NCI-H2081 (cell line): ENCODE data around the gene PTPRD.
"Not testable (repeated sequence)": the region's sequence is repeated elsewhere in the genome, so short reads cannot be mapped to it uniquely, and the experiment has no call there.

Source experiments
- DNase-seq, 2 experiments: peaks; one replicate each; lab custom pipeline; 2025; lab: John Stamatoyannopoulos, UW

The PTPRD gene

DNA sequence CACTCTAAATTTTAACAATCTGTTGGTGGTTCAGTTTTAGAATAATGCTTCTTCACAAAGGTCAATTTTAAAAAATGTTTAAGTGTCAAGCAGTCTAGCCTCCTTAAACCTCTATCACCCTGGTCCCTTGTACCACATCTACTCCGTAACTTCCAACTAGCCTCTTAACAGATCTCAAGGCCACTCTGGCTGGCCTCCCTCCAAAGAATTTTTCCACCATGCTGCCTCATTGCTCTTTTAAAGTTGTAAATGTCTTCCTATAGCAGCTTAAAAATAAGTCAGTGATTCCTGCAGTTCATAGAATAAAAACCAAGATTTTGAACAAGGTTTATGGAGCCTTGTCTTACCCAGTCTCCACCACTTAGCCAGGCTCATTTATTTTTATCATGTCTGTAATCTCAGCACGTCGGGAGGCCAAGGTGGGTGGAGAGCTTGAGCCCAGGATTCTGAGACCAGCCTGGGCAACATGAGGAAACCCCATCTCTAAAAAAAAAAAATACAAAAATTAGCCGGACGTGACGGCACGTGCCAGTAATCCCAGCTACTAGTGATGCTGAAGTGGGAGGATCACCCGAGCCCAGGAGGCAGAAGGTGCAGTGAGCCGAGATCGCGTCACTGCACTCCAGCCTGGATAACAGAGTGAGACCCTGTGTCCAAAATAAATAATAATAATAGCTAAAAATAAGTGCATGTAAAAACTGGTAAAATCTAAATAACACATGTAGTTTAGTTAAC lies 1888.4 kb downstream of the PTPRD start:
- DNase-seq, result no peak

GRCh38 chr9:8723195-8723594 lies 1889.6 kb downstream of the PTPRD start:
- no peak for DNase-seq

- no peak for DNase-seq
These were observed 1892.8 kb downstream of the PTPRD start for GRCh38 chr9:8719833-8720486.

GRCh38 chr9:8718121-8718725 lies 1894.6 kb downstream of the PTPRD start:
- peak in 1 of 2 experiments; percentile 34 for DNase-seq

- DNase-seq, result no peak
These were observed 1895.7 kb downstream of the PTPRD start for GRCh38 chr9:8717146-8717545.

GRCh38 chr9:8715788-8716187 lies 1897.0 kb downstream of the PTPRD start:
- DNase-seq, result no peak

- no peak for DNase-seq
These were observed 1899.0 kb downstream of the PTPRD start for GRCh38 chr9:8713811-8714165.

DNA sequence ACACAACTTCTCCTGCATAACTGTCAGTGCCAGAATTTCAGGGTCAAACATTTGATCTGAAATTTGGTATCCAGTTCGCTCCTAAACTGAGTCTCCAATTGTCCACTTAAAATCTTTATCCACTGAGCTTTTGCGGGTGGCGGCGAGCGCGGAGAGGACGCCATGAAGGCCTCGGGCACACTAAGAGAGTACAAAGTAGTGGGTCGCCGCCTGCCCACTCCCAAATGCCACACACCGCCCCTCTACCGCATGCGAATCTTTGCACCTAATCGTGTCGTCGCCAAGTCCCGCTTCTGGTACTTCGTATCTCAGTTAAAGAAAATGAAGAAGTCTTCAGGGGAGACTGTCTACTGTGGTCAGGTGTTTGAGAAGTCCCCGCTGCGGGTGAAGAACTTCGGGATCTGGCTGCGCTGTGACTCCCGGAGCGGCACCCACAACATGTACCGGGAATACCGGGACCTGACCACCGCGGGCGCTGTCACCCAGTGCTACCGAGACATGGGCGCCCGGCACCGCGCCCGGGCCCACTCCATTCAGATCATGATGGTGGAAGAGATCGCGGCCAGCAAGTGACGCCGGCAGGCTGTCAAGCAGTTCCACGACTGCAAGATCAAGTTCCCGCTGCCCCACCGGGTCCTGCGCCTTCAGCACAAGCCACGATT lies 1899.5 kb downstream of the PTPRD start:
- no peak for DNase-seq

DNA sequence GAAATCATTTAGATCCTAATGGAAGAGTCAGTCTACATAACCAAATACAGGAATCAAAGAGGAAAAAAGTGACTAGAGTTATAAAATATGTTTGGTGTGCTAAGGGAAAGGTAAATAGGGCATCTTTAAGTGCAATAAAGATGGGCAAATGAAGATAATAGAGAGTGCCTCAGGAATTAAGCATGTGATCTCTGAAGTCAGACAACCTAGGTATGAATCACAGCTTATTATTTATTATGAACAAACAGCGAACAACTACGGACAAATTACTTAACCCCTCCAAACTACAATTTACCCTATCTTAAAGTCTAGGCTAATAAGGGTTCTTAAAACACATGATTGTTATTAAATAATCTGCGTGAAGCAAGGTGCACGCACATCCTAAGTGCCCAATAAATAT lies 1903.1 kb downstream of the PTPRD start:
- DNase-seq, result no peak

GRCh38 chr9:8708728-8709127 lies 1904.1 kb downstream of the PTPRD start:
- DNase-seq, result no peak

GRCh38 chr9:8706998-8707397 lies 1905.8 kb downstream of the PTPRD start:
- DNase-seq, result no peak

DNA sequence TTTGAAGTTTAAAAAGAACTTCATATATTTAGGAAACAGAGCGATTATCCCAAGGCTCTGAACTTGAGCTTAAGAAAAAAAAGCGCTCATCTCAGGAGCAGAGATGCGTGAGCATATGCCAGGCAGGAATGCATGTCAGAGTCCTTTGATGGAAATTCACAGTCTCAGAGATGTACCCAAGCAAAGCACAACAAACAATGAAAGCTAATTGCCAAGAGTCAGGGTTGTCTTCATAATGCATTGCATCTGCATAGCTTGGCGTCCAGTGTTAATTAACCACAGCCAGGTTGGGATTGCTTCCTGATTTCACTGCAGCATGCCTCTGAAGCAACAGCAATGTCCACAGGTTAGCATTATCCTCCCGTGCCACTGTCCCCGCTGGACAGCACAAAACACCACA lies 1906.3 kb downstream of the PTPRD start:
- DNase-seq, result no peak

- DNase-seq, result no peak
These were observed 1906.9 kb downstream of the PTPRD start for GRCh38 chr9:8705861-8706260.

DNA sequence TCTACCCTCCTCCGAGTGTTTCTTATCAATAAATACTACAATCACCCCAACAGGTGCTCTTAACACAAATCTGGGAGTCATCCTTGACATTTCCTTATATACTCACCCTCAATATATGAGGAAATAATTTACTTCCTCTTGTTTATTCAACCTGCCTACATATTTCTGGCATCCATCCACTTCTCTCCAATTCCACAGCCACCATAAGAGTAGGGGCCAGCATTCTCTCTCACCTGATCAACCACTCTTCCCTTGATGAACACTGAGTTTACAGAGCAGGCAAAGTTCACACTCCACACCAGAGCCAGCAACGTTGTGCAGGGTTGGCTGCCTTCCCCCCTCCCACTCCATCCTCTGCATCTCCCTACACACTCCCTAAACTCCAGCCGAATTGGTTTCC lies 1908.9 kb downstream of the PTPRD start:
- no peak for DNase-seq

- no peak for DNase-seq
These were observed 1910.9 kb downstream of the PTPRD start for GRCh38 chr9:8701904-8702303.

DNA sequence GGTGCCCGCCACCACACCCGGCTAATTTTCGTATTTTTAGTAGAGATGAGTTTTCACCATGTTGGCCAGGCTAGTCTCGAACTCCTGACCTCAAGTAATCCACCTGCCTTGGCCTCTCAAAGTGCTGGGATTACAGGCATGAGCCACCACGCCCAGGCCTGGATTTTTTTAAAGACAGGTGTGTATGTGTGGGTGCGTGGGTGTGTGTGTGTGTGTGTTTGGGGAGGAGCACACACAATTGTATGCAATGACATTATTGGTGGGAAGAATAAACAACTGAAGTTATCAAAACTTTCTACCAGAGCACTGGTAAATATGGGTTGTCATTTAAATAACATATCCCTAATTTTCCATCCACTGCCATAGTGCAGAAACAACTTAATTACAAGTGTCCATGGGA lies 1915.2 kb downstream of the PTPRD start:
- not testable (repeated sequence) for DNase-seq

DNA sequence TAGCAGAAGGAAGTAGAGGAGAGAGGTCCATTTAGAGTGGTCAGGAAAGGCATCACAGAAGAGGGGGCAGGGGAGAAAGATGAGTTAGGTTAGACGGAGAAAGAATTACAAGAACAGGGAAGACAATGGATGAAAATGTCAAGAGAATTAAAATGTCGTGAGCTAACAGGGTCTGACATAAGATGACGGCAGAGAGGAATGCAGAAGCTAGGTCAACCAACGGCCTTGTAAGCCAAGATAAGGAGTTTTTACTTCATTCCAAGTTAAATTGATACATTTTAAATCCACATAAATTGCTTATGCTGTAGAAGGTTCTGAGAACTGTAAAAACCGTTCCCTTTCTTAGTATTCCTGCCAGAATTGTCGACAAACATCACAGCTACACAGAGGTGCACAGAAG lies 1916.3 kb downstream of the PTPRD start:
- DNase-seq, result no peak

DNA sequence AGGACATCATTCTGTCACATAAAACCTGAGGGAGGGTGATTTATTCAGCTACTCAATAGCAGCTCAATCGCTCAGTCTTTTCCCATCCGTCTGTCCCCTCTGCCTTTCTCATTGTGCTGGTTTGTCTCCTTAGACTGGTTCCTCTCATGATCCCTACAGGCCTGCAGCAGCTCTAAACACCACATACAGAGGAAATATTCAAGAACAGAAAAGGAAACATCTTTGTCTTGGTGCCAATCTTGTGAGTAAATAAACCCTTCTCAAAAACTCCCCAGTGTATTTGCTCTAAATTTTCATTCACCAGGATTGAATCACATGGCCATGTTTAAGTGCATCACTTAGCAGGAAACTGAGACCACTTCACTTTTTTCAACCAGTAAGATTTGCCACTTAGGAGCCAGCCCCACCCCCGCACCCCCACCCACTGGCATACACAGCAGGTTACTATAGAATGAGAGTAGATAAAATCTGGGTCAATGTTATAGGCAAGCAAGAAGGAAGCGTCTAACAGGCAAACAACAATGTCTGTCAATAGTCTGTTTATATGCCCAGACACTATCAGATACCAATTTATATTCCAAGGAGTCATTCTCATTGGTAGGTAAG lies 1917.7 kb downstream of the PTPRD start:
- DNase-seq, result peak in 1 of 2 experiments; percentile 14

GRCh38 chr9:8693464-8693863 lies 1919.3 kb downstream of the PTPRD start:
- DNase-seq, result no peak

DNA sequence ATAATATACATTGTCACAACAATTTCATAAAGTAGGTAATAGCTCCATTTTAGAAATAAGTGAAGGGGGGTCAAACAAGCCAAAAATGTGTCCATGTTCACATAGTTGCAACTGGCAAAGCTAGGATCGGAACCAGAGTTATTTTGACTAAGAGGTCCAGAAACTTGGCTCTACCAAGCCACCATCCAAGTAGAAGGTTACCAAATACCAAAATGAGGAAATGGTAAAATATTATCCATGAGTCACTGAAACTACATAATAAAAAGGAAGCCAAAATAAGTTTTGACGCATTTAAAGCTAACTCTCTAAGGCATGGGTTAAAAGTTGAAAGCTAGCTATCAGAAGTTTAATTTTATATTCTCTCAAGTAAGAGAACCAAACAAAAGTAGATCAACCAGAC lies 1926.3 kb downstream of the PTPRD start:
- no peak for DNase-seq

DNA sequence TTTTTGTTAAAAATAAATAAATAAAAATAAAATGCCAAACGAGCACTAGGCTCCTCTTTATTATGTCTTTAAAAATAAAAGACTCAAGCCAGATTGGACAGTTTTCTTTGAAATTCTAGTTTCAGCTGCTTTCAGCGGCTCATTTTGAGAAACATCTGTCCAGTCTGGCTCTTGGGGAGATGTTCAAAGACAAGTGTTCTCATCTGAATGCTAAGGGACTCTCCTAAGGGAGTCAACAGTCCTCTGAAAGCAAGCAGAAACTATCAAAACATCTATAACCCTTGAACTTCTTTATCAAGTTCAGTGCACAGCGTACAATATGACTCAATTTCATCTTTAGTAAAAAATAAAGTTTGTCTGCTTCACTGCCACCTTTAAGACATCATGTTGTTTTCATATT lies 1927.0 kb downstream of the PTPRD start:
- no peak for DNase-seq

DNA sequence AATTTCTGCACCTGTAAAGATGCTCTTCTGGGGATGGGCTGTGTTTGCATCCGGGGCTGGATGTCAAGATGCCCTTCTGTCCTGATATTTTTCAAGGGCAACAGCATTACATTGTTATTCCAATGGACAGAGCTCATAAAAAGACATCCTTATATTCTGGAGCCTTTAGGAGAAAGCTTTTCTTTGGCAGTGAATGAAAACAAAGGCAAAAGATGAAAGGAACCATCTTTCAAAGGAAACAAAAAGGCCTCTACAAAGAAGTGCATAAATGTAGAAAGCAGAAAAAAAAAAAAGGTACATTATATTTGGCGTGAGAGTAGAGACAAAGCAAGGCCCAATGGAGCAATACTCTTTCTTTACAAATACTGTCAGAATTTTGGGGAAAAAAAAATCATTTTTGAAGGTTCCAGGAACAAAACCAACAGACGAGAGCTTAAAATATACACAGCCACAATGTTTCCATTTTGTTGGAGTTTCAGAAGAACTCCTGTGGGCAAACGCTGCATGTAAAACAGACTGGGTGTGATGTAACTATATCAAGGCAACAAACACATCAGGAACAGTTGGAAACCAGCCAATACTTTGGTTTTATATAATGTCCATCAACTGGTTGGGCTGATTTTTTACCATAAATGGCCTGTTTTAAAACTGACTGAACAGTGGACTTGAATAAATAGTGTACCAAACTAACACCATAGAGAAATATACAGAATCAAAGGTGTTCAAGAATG lies 1927.7 kb downstream of the PTPRD start:
- no peak for DNase-seq
